Left lobe of liver (tissue), 2 donors: ENCODE results near the gene ATP9A. TPM values are rescaled to one million over a fixed set of nuclear protein-coding genes. Genes with fewer than 3 reads are reported as not detected.
"Not testable (repeated sequence)": the region's sequence is repeated elsewhere in the genome, so short reads cannot be mapped to it uniquely, and the experiment has no call there.

Experiments used
- ATAC-seq: fragments of 200-7000 bp; cut with Tn5 transposase; one replicate; pipeline ENCODE4 v1.9.1; 2020; ENCODE audit warnings: mild to moderate bottlenecking, moderate library complexity
- DNase-seq: peaks from one replicate; pipeline ENCODE4 v3.0.0-alpha.2; 2020; ENCODE audit warnings: low spot score
- total RNA-seq: library from RNA; stranded (reverse); gene quantifications from one replicate; pipeline ENCODE4 v1.2.1, GENCODE V29; 2021
- donor health status: DM: no; HTN: no; CAD: no; lungs with moderate emphysema.
- donor health status: DM: no; HTN: yes; CAD: no.

Gene ATP9A
- total RNA-seq, 1 donor from 2014 or later = 12.1 TPM

GRCh38 chr20:51796340-51796739 is 28.1 kb upstream of the ATP9A start:
- DNase-seq = no peak
- ATAC-seq = no peak

- ATAC-seq = no peak
- no peak for DNase-seq
These were observed 24.8 kb upstream of the ATP9A start for GRCh38 chr20:51792960-51793359.

- DNase-seq (no peak), ATAC-seq (no peak)
These were observed 23.4 kb upstream of the ATP9A start for GRCh38 chr20:51791626-51792025.

- DNase-seq (no peak), ATAC-seq (no peak)
These were observed 22.1 kb upstream of the ATP9A start for GRCh38 chr20:51790256-51790655.

- ATAC-seq (no peak), DNase-seq (no peak)
These were observed 21.2 kb upstream of the ATP9A start for GRCh38 chr20:51789434-51789833.

GRCh38 chr20:51788822-51789221 is 20.6 kb upstream of the ATP9A start:
- ATAC-seq (no peak), DNase-seq (no peak)

- DNase-seq (no peak), ATAC-seq (no peak)
These were observed 16.1 kb upstream of the ATP9A start for GRCh38 chr20:51784299-51784698.

GRCh38 chr20:51778229-51778759 is 10.1 kb upstream of the ATP9A start:
- DNase-seq, ATAC-seq: not testable (repeated sequence)

GRCh38 chr20:51775241-51775640 is 7.1 kb upstream of the ATP9A start:
- DNase-seq (no peak), ATAC-seq (no peak)

GRCh38 chr20:51772236-51772635 is 4.0 kb upstream of the ATP9A start:
- ATAC-seq = no peak
- DNase-seq = no peak

GRCh38 chr20:51769976-51770615 is 1.9 kb upstream of the ATP9A start:
- DNase-seq = no peak
- ATAC-seq = no peak

- DNase-seq = no peak
- ATAC-seq = no peak
These were observed 748 bp upstream of the ATP9A start for GRCh38 chr20:51768759-51769517.

- ATAC-seq = peak; percentile 97
- DNase-seq = peak; percentile 92
These were observed 960 bp downstream of the ATP9A start for GRCh38 chr20:51766994-51767866.

GRCh38 chr20:51765381-51765780 is 2.8 kb downstream of the ATP9A start:
- not testable (repeated sequence) for DNase-seq, ATAC-seq

GRCh38 chr20:51763965-51764602 is 4.1 kb downstream of the ATP9A start:
- DNase-seq = no peak
- ATAC-seq = no peak

- ATAC-seq (no peak), DNase-seq (no peak)
These were observed 7.2 kb downstream of the ATP9A start for GRCh38 chr20:51760905-51761546.

GRCh38 chr20:51759769-51760510 is 8.2 kb downstream of the ATP9A start:
- DNase-seq = no peak
- no peak for ATAC-seq

GRCh38 chr20:51758978-51759544 is 9.1 kb downstream of the ATP9A start:
- DNase-seq (peak; percentile 94), ATAC-seq (peak; percentile 97)

GRCh38 chr20:51757226-51757625 is 11.0 kb downstream of the ATP9A start:
- ATAC-seq (no peak), DNase-seq (no peak)
